Body of pancreas (tissue), 4 donors: ENCODE measurements around the gene ENOX2. TPM values are rescaled to one million over a fixed set of nuclear protein-coding genes. Genes with fewer than 3 reads are reported as not detected.

Experiments
- ATAC-seq: fragments of 150-250 bp; one replicate; pipeline ENCODE4 v1.9.1; 2016
- DNase-seq, 4 donors: peaks; one replicate each; pipeline ENCODE4 v3.0.0-alpha.2; 2019
- H3K27ac ChIP-seq, 4 donors: fragments of 200-600 bp; sonication (generic); 1 replicate in 3 of 4; 2 replicates in 1 of 4; pipeline versions ENCODE4 v1.5.1 to v1.6.1; 2016 to 2019; ENCODE audit warnings: mild to moderate bottlenecking in 1 of 4, mixed read lengths in 1 of 4, moderate library complexity in 1 of 4
- H3K27me3 ChIP-seq, 2 donors: fragments of 200-600 bp; sonication (generic); one replicate each; pipeline ENCODE4 v1.6.0; 2016; ENCODE audit warnings: mild to moderate bottlenecking in 1 of 2
- H3K36me3 ChIP-seq, 2 donors: fragments of 200-600 bp; sonication (generic); replicated peaks in 1 of 2; 2 replicates each; pipeline ENCODE4 v1.5.1; 2016; ENCODE audit warnings: low read depth in 2 of 2; ENCODE audit not compliant: insufficient read depth in 1 of 2
- H3K4me1 ChIP-seq: fragments of 200-600 bp; sonication (generic); one replicate; pipeline ENCODE4 v1.6.0; 2016
- H3K4me3 ChIP-seq, 2 donors: fragments of 200-600 bp; sonication (generic); 1 replicate in 1 of 2; 2 replicates in 1 of 2; pipeline ENCODE4 v1.5.1; 2016 to 2019
- H3K9me3 ChIP-seq, 3 donors: fragments of 200-600 bp; sonication (generic); 1 replicate in 2 of 3; 2 replicates in 1 of 3; pipeline ENCODE4 v1.5.1; 2016
- CTCF ChIP-seq, 7 experiments: fragments of 450-650 bp in 4 of 7; fragments of 200-600 bp in 3 of 7; sonication (generic) in 3 of 7; IDR thresholded peaks; one replicate each; pipeline ENCODE4 v1.5.1; 2016 to 2019; ENCODE audit warnings: antibody characterized with exemption in 7 of 7
- POLR2A ChIP-seq, 3 donors: fragments of 450-650 bp; IDR thresholded peaks; one replicate each; pipeline ENCODE4 v1.6.1; 2016; ENCODE audit warnings: antibody characterized with exemption in 3 of 3, mild to moderate bottlenecking in 2 of 3
- WGBS, 2 donors: methylation state at CpG; one replicate each; pipeline ENCODE4 v1.1.5; 2017; 5-methylcytosine and 5-hydroxymethylcytosine counted together
- intact Hi-C: fragments of 100-400 bp; cut with DNase I; formaldehyde crosslinking; loops from one replicate; pipeline ENCODE4 v1.15.1; 2023
- total RNA-seq, 2 donors: library from RNA; depleted of rRNA; stranded (reverse); fragments of >200 nt; gene quantifications; one replicate each; pipeline ENCODE4 v1.1.0, GENCODE V29; 2016

Gene ENOX2
- total RNA-seq, 2 donors from 2014 or later: 7.9 to 9.1 TPM

- Histone ChIP-seq H3K27ac (no peak overlapping the region), H3K27me3 (no peaks in the 10 kb centered on the region), H3K36me3 (no peaks in the 10 kb centered on the region), H3K9me3 (no peaks in the 10 kb centered on the region), H3K4me1 (no peaks in the 10 kb centered on the region), H3K4me3 (no peak overlapping the region)
- no peak for ATAC-seq
- intact Hi-C loops: no loop called here
- 32 to 39% methylated on average over 4 of the region's 4 CpGs for WGBS, 2 donors
- no peak for DNase-seq
- TF ChIP-seq POLR2A (IDR thresholded peaks at IDR 0.05) (no peak), CTCF (IDR thresholded peaks at IDR 0.05) (no peak)
These were observed 130.2 kb downstream of the ENOX2 start for GRCh38 chrX:130772776-130773143.

GRCh38 chrX:130772105-130772775, 130.8 kb downstream of the ENOX2 start:
- Histone ChIP-seq H3K9me3 (no peaks in the 10 kb centered on the region), H3K27me3 (no peaks in the 10 kb centered on the region), H3K4me1 (no peaks in the 10 kb centered on the region), H3K4me3 (no peak overlapping the region), H3K27ac (no peak overlapping the region), H3K36me3 (no peaks in the 10 kb centered on the region)
- intact Hi-C loops: no loop called here
- ATAC-seq (no peak), DNase-seq (no peak)
- TF ChIP-seq POLR2A (IDR thresholded peaks at IDR 0.05) (no peak), CTCF (IDR thresholded peaks at IDR 0.05) (no peak)
- 66 to 68% methylated on average over 3 to 4 of the region's 4 CpGs for WGBS, 2 donors

- H3K4me3 ChIP-seq: no peak overlapping the region
- ATAC-seq (no peak), DNase-seq (no peak)
- no peaks in the 10 kb centered on the region for H3K27me3 ChIP-seq
- 100% methylated on average over 1 of the region's 1 CpG for WGBS, 2 donors
- no peaks in the 10 kb centered on the region for H3K36me3 ChIP-seq
- H3K27ac ChIP-seq: no peak overlapping the region
- intact Hi-C loops: no loop called here
- no peaks in the 10 kb centered on the region for H3K4me1 ChIP-seq
- H3K9me3 ChIP-seq: no peaks in the 10 kb centered on the region
- TF ChIP-seq POLR2A (IDR thresholded peaks at IDR 0.05) (no peak), CTCF (IDR thresholded peaks at IDR 0.05) (no peak)
These were observed 131.4 kb downstream of the ENOX2 start for GRCh38 chrX:130771648-130772047.

- Histone ChIP-seq H3K4me3 (no peak overlapping the region), H3K4me1 (no peaks in the 10 kb centered on the region), H3K9me3 (no peaks in the 10 kb centered on the region), H3K27ac (no peak overlapping the region), H3K36me3 (no peaks in the 10 kb centered on the region), H3K27me3 (no peaks in the 10 kb centered on the region)
- intact Hi-C loops: no loop called here
- ATAC-seq (no peak), DNase-seq (no peak)
- TF ChIP-seq POLR2A (IDR thresholded peaks at IDR 0.05) (no peak), CTCF (IDR thresholded peaks at IDR 0.05) (no peak)
- 73 to 85% methylated on average over 2 of the region's 2 CpGs for WGBS, 2 donors
These were observed 131.8 kb downstream of the ENOX2 start for GRCh38 chrX:130771230-130771629.

GRCh38 chrX:130770615-130771014, 132.4 kb downstream of the ENOX2 start:
- Histone ChIP-seq H3K27me3 (no peaks in the 10 kb centered on the region), H3K4me3 (no peak overlapping the region), H3K4me1 (no peaks in the 10 kb centered on the region), H3K27ac (no peak overlapping the region), H3K36me3 (no peaks in the 10 kb centered on the region), H3K9me3 (no peaks in the 10 kb centered on the region)
- DNase-seq: no peak
- 91 to 95% methylated on average over 3 of the region's 3 CpGs for WGBS, 2 donors
- TF ChIP-seq POLR2A (IDR thresholded peaks at IDR 0.05) (no peak), CTCF (IDR thresholded peaks at IDR 0.05) (no peak)
- no peak for ATAC-seq
- intact Hi-C loops: no loop called here
